RPMI7951 (cell line): ENCODE results near the gene ATP2B3. TPM values are rescaled to one million over a fixed set of nuclear protein-coding genes. Genes with fewer than 3 reads are reported as not detected.

ENCODE experiments used
- DNase-seq: peaks from one replicate; pipeline ENCODE4 v3.0.0-alpha.2; 2012; ENCODE audit warnings: low read depth
- total RNA-seq: library from RNA; depleted of rRNA; stranded (reverse); fragments of >200 nt; shearing (Covaris generic); gene quantifications from 2 replicates; pipeline ENCODE4 v1.2.3, GENCODE V29; 2014

ATP2B3 gene
- total RNA-seq, 1 experiment from 2014 or later: not detected

GRCh38 chrX:153568451-153569011 is 51.1 kb downstream of the ATP2B3 start:
- no peak for DNase-seq

GRCh38 chrX:153569475-153569874 is 52.0 kb downstream of the ATP2B3 start:
- DNase-seq: no peak

DNA sequence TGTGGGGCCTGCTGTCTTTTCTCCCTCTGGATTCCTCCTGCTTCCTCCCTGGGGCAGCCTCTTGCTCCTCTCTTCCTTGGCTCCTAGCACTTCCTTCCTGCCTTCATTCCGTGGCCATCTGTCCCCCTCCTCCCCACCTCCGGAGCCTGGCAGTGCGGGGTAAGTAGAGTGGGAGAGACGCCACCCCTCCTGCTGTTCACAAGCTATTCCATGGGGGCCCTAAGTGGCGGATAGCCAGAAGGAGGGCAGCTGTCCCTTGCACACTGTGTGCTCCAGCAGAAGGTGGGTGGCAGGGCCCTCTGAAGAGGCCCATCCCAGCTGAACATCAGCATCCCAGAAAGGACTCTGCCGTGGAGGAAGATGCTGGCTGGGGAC is 54.1 kb downstream of the ATP2B3 start:
- DNase-seq: no peak

DNA sequence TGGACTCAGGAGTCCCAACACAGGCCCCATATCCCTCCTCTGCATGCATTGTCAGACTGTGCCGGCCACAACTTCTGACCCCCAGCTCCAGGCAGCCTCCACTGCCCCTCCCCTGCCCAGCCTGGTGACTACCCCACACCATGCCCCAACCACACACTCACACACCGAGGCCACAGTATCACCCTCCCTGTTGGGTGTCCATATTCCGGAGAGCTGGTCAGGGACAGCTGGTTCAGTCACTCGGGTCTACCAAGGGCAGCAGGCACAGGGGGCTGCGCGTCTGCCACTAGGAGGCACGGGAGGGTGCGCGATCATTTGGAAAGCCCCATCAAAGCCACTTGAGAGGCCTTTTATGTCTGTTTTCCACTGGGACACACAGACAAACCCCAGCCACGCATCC is 55.2 kb downstream of the ATP2B3 start:
- no peak for DNase-seq

- no peak for DNase-seq
Measured at GRCh38 chrX:153573984-153574383, 56.5 kb downstream of the ATP2B3 start.

DNA sequence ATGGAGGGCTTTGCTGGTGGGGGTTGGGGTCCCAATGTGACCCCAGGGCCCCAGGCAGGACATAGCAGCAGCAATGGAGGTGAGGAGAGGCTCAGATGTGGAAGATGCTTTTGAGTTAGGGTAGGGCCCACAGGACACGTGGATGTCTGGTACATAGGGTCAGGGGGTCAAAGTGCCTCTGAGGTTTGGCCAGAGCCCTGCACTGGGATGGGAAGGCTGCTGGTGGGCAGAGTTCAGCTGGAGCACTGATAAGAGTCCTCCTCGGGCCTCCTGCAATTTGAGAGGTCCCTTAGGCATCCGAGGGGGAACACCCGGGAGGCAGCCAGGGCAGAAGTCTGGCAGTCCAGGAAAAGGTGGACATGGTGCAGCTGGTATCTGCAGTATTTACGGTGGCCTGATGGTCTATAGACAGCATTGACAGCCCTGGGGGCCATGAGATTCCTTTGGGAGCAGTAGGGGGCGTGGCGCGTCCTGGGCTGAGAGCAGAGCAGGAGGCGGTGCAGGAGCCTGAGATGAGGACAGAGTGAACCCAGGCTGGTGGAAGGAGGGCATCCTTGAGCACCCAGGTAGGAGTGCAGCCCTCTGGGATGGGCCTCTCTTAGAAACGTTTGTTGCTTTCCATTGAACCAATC is 58.9 kb downstream of the ATP2B3 start:
- no peak for DNase-seq

- no peak for DNase-seq
Measured at GRCh38 chrX:153576961-153577360, 59.5 kb downstream of the ATP2B3 start.

DNA sequence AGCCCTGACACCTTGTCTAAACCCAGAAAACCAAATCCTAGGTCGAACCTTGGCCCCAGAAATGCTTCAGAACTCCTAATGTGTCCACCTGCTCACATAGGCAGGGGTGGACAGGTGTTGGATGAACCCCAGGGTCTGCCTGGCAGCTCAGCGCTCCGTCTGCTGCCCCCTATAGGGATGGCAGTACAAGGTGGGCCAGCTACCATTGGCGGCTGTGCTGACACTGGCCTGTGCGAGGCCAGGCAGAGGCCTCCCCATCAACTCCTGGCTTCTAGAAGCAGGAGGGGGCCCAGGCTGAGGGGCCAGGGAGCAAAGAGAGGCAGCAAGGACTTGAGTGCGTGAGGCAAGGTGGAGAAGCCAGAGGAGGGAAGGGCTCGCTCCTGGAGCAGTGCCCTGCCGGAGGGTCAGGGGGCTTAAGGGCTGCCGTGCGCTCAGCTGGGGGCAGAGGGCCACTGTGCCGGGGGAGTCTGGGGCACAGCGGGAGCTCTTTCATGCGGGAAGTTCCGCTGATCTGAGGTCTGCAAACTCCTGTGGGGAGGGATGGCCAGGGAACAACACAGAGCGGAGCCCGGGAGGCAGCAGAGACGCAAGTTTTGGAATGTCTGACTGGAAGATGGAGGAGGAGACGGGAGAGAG is 60.9 kb downstream of the ATP2B3 start:
- DNase-seq: no peak

- DNase-seq: no peak
Measured at GRCh38 chrX:153578889-153579288, 61.4 kb downstream of the ATP2B3 start.

GRCh38 chrX:153580700-153581386 is 63.4 kb downstream of the ATP2B3 start:
- DNase-seq: no peak

- peak; percentile 43 for DNase-seq
Measured at GRCh38 chrX:153582896-153583295, 65.5 kb downstream of the ATP2B3 start.

- DNase-seq: peak; percentile 1
Measured at GRCh38 chrX:153583433-153583832, 66.0 kb downstream of the ATP2B3 start.

DNA sequence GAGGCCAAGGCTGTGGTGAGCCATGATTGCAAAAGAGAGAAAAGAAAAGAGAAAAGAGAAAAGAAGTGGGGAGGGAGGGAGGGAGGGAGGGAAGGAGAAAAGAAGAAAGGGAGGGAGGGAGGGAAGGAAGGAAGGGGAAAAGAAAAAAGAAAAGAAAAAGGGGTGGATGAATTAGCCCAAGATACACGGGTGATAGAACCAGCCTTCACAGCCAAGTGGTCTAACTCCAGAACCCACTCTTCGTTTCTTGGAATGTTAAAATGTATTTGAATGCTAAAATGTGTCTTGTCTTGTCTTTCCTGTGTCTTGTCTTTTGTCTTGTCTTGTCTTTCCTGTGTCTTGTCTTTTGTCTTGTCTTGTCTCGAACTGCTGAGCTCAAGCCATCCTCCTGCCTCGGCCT is 68.4 kb downstream of the ATP2B3 start:
- no peak for DNase-seq

GRCh38 chrX:153587342-153587741 is 69.9 kb downstream of the ATP2B3 start:
- DNase-seq: no peak

DNA sequence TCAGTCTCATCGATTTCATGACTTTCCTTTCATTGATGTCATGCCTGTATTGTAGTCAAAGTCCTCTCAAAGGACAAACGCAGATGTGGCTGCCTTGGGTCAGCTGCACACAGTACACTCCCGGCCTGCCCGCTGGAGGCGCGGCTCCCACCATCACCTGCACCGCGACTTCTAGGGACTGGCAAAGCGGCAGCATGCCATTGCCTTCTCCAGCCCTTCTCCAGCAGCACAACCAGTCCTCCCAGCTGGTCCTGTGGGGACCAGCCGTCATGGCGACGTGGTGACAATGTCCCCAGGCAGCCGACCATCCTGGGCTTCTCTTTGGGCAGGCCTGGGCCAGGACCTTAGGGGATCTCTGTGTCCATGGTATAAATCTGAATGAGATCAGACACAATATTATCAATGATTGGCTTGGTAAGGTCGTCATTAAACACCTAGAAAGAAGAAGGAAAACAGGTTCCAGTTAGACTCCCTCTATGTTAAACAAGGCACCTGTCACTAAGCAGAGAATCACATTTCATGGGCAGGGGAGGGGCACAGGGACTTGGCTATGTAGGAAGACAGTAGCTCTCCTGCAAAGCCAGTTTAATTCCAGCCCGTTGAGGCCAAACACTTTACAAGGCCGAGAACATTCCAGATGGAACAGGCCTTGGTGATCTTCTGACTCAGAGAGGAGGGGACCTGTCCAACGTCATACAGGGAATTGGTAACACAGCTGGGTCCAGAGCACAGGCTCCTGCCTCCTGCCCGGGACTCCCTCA is 70.8 kb downstream of the ATP2B3 start:
- DNase-seq: no peak

GRCh38 chrX:153588782-153589446 is 71.5 kb downstream of the ATP2B3 start:
- DNase-seq: no peak

GRCh38 chrX:153590961-153591956 is 73.8 kb downstream of the ATP2B3 start:
- no peak for DNase-seq

DNA sequence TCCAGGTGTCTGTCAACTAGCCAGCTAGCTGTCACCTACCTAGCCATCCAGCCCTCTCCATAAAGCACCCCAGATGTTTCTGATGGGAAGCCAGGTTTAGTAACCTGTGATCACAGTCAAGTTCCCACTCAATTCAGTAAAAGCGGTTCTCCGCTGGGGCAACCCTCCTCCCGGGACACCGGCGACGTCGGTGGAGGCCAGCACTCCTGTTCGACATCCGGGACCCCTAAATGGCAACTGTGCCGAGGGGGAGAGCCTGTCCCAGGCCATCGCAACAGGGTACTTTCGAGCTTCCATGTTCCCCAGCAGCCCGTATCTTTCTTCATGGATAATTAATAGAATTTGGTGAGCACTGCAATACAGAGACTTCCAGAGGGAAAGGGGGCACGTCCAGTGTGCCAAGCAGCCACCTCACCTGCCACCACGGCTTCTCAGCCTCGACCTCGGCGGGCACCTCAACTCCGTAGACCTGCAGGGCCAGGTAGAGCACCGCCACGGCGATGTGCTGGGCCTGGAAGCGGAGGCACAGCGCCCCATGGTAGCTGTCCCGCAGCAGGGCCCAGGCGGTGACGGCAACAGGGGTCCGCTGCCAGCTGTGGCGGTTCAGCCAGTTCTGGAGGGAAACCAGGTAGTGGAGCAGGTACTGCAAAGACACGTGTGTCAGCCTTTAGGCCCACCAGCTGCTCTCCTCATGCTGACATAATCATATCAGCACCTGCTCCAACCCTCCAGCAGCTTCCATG is 74.8 kb downstream of the ATP2B3 start:
- DNase-seq: no peak

DNA sequence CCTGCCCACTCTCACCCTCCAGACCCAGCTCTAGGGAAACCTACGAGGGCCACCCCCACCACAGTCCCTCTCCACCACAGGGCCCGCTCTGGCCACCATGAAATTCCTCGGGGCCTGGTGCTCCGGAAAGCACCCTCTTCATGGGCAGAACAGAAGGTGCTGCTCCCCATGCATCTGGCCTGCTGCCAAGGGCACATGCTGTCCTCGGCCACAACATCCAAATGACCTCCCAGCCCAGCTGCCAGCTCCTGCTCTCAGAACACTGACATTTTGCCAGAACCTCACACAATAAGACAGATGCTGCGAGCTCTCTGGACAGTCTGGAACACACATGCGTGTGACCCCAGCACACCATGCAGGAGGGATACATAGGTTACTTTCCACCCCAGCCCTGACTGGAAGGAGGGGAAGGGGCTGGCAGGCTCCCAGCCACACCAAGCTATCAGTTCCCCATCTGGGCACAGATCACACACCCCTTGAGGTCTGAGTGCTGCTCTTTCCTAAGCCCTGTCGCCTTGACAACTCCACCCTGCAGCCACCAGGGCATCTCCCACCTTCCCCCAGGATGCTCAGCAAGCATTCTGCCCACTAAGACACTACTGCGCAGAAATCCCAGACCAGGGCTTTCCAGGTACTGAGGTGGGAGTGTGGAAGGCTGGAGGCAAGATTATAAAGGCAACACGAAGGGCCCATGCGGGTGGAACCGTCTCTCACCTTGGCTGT is 75.7 kb downstream of the ATP2B3 start:
- no peak for DNase-seq
